ENCODE data around the gene TSPAN5.

- TF ChIP-seq CTCF (conservative IDR thresholded peaks at IDR 0.05; ENCODE audit: low read depth, low read length) (no peak), EZH2 (IDR thresholded peaks at IDR 0.05; ENCODE audit: low read length, unreplicated experiment) (no peak), EZH2phosphoT487 (IDR thresholded peaks at IDR 0.05; ENCODE audit: borderline replicate concordance, low read length) (no peak)
These were observed 14.9 kb upstream of the TSPAN5 start for GRCh38 chr4:98673288-98673644.
